WI38 (cell line): ENCODE data around the gene FAM216B.

Source experiments
- H3K4me3 ChIP-seq: 2 replicates; pipeline ENCODE4 v1.5.1; 2011; ENCODE audit warnings: low read depth, mild to moderate bottlenecking, control low read depth, low read length
- CTCF ChIP-seq: IDR thresholded peaks from 2 replicates; pipeline ENCODE4 v1.5.1; 2012; ENCODE audit warnings: low read depth, mild to moderate bottlenecking, control low read depth, low read length

FAM216B gene

GRCh38 chr13:42777467-42777866 is 3.9 kb upstream of the FAM216B start:
- H3K4me3 ChIP-seq: no peak overlapping the region
- TF ChIP-seq CTCF: no peak

GRCh38 chr13:42780044-42780443 is 1.3 kb upstream of the FAM216B start:
- no peak overlapping the region for H3K4me3 ChIP-seq
- no peak for TF ChIP-seq CTCF

GRCh38 chr13:42786715-42787114 is 5.3 kb downstream of the FAM216B start:
- no peak overlapping the region for H3K4me3 ChIP-seq
- no peak for TF ChIP-seq CTCF

- TF ChIP-seq CTCF: no peak
Measured at GRCh38 chr13:42788601-42789000, 7.2 kb downstream of the FAM216B start.

GRCh38 chr13:42792154-42792553 is 10.8 kb downstream of the FAM216B start:
- H3K4me3 ChIP-seq: no peak overlapping the region
- no peak for TF ChIP-seq CTCF

More at GRCh38 chr13:42788601-42789000, 7.2 kb downstream of the FAM216B start:
- H3K4me3 ChIP-seq: no peak overlapping the region

- no peak overlapping the region for H3K4me3 ChIP-seq
- TF ChIP-seq CTCF: no peak
Measured at GRCh38 chr13:42794577-42795275, 13.3 kb downstream of the FAM216B start.

GRCh38 chr13:42795666-42796065 is 14.3 kb downstream of the FAM216B start:
- H3K4me3 ChIP-seq: no peak overlapping the region
- no peak for TF ChIP-seq CTCF
